Right lung (tissue), 5 donors: ENCODE results near the gene CLVS2. TPM values are rescaled to one million over a fixed set of nuclear protein-coding genes. Genes with fewer than 3 reads are reported as not detected.

Experiments used
- DNase-seq, 2 donors: peaks; one replicate each; pipeline ENCODE4 v3.0.0-alpha.2; 2013
- polyA plus RNA-seq, 5 donors: library from polyadenylated mRNA; unstranded; fragments of 120-200 nt; gene quantifications; one replicate each; pipeline versions ENCODE4 v1.2.1 to v1.2.3, GENCODE V29; 2013; ENCODE audit warnings: inconsistent platforms in 1 of 5, low replicate concordance in 1 of 5; ENCODE audit not compliant: insufficient read length in 5 of 5, insufficient read depth in 1 of 5

CLVS2 gene
- polyA plus RNA-seq, 5 donors = 0.07 to 0.46 (median 0.34) TPM

DNA sequence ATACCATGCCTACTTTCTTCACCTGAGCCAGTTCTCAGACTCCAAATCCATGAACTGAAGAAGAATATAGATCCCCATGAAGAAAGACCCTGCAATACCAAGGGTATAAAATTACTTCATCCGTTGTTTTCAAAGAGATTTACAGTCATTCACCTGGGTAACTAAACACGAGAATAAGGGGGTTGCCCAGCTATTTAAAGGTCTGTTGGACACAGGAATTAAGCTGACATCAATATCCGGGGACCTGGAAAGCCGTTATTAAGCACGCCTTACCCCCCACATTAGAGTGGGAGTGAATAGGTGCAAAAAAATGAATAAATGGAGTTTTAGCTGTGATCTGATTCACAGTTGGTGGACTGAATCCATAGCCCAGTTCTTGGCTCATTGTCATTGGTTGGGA lies 28.9 kb downstream of the CLVS2 start:
- no peak for DNase-seq

GRCh38 chr6:123027408-123027807 lies 31.4 kb downstream of the CLVS2 start:
- no peak for DNase-seq

- no peak for DNase-seq
Observed at GRCh38 chr6:123028263-123028662, 32.2 kb downstream of the CLVS2 start.

DNA sequence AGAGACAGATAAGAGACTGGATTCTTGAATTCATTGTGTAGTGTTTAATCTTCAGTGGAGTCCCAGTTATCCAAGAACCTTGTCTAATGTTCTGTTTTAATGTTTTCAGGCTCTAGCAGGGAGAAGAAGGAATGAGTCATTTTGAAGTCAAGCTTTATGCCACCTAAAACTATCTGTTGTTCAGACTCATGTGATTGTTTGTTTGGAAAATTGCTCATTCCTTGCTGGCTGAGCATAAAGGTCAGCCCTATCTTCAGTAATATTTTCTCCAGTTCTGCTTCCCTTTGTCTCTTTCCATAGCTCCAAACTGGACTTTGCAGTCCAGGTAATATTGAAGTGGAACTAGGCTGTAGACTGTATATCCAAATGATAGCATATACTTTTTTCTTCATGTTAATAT lies 34.2 kb downstream of the CLVS2 start:
- no peak for DNase-seq

GRCh38 chr6:123036648-123037047 lies 40.6 kb downstream of the CLVS2 start:
- no peak for DNase-seq

GRCh38 chr6:123039431-123039830 lies 43.4 kb downstream of the CLVS2 start:
- DNase-seq = no peak

DNA sequence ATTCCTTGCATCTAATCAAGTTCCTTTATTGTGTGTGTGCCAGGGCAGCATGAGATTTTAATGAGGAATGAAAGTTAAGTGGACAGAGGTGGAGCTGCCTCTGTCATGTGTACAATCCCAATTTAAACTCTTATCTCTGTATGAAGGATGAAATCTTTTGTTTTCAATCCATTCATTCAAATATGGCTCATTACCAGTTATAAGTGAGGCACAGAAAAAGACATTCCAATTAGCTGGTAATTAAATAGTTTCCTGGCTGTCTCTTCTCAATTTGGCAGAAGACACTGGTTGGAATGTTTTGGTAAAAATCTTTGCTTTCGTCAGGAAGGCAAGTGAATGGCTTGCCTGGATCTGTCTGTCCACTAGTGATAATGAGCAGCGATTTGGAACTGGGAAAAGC lies 46.4 kb downstream of the CLVS2 start:
- DNase-seq = no peak

DNA sequence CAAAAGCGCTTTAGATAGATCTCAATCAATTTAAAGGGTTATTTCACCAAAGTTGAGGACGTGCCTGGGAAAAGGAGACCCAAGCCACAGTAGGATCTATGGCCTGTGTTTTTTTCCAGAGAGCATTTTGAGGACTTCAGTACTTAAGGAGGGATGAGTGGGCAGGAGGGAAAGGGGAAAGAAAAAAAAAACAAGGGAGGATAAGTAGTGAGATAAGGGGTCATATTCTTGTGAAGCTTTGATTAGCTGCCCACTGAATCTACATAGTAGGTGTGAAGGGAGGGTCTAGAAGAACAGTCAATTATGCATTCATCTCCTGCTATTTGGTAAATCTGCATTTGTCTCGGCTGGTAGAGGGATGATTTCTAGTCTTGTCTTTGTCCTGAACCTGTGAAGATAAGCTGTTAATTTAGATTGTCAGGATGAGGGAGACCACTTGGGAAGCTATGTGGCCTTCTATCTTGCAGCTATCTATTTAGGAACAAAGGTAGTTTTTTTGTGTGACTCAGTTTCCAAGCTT lies 48.4 kb downstream of the CLVS2 start:
- no peak for DNase-seq

DNA sequence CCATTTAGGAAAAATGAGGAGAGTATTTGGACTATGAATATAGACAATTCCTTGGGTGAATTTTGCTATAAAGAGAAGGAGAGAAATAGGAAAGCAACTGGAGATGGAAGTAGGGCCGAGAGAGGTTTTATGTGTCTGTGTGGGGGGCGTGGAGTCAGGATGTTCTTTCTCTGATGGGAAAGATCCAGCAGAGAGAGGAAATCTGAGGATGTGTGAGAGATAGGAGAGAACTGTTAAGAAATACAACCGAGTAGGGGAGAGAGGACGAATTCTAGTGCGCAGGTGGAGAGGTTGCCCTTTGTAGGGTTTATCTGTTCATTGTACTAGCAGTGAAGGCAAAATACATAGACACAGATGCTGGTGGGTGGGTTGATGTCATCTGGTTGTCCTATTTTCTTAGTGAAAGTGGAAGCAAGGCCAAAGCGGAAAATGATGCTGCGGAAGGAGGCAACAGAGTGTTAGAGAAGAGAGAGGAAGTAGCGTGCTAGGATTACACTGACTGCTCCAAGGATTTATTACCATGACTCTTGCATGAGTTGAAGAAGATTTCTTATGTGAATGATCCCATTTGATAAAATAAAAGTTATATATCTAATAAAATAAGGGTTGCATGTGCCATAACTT lies 57.7 kb downstream of the CLVS2 start:
- DNase-seq = no peak

GRCh38 chr6:123055256-123055655 lies 59.2 kb downstream of the CLVS2 start:
- DNase-seq = no peak

GRCh38 chr6:123062670-123063069 lies 66.6 kb downstream of the CLVS2 start:
- no peak for DNase-seq

GRCh38 chr6:123064038-123064437 lies 68.0 kb downstream of the CLVS2 start:
- no peak for DNase-seq

- no peak for DNase-seq
Observed at GRCh38 chr6:123074616-123075015, 78.6 kb downstream of the CLVS2 start.

DNA sequence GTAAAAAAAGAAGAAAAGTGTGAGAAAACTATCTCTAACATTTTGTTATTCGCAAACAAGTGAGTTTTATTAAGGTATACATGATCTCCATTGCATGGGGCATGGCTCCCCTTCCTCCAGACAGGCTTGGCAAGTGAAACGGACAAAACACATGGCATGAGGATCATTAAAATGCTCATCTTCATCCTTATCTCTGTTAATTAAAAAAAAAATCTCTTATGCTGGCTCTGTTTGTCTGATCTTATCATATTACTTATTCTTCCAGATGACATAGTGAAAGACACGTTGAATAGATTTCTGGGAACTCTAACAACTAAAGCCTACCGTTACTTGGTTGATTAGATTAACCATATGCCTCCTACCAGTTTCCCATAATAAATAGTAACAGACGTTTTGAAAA lies 89.4 kb downstream of the CLVS2 start:
- no peak for DNase-seq

DNA sequence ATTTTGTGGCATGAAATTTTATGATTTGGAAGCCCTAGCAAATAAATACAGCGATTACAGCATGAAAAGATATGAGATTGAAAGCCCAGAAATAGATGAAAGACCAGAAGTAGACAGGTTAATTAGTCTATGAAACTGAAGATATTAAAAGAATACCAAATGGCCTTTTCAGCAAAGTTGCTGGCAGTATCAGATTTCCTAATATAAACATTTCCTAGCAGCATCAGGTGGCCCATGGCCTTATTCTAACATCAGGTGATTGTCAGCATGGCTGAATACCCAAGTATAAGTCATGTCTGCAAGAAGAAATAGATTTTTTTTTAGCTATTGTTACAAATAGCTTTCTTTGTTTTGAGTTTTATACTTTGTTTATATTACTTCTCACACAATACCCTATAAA lies 93.2 kb downstream of the CLVS2 start:
- DNase-seq = no peak

- no peak for DNase-seq
Observed at GRCh38 chr6:123091091-123091895, 95.3 kb downstream of the CLVS2 start.

DNA sequence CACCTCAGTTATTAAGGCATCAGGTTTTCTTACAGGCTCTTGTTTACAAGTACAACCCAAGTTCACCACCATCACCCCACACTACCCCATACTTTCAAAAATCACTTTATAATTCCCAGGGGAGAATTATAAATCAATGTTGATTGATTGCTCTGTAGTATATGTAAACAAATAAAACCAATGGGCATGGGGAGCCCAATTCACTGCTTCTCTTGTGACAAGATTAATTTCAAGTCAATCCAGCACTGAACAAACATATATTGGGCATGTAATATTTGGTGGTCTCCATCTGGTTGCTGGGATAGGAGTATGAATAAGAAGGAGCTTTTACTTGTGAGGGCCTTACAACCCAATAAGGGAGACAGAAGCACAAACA lies 95.8 kb downstream of the CLVS2 start:
- no peak for DNase-seq

DNA sequence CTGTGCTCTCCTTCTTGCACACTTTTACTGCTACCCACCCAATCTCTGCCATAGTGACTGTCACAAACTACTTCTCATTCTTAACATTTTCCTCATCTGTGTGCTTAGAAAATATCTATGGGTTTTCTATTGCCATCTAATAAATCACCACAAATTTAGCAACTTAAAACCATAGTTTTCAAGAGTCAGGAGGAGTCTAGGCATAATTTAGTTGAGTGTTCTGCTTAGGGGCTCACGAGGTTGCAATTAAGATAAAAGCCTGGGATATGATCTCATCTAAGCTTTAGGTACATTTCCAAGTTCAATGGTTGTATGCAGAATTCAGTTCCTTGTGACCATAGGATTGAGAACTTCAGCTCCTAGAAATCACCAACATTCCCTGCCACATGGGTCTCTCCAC lies 98.8 kb downstream of the CLVS2 start:
- DNase-seq = no peak

GRCh38 chr6:123105561-123105960 lies 109.5 kb downstream of the CLVS2 start:
- DNase-seq = no peak

DNA sequence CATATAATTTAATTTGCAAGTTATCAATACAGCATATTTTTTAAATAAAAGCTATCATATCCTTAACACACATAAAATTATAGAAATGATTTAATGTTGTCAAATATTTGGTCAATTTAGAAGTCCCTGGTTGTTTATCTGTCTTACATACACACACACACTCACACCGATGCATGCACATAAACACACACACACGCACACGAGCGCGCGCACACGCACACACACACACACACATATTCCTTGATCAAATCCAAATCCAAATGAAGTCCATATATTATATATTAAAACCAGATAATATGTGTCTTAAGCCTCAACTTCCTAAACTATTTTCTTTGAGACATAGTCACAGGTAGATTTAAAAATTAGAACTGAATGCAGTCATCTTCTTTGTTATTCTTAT lies 120.3 kb downstream of the CLVS2 start:
- DNase-seq = no peak

DNA sequence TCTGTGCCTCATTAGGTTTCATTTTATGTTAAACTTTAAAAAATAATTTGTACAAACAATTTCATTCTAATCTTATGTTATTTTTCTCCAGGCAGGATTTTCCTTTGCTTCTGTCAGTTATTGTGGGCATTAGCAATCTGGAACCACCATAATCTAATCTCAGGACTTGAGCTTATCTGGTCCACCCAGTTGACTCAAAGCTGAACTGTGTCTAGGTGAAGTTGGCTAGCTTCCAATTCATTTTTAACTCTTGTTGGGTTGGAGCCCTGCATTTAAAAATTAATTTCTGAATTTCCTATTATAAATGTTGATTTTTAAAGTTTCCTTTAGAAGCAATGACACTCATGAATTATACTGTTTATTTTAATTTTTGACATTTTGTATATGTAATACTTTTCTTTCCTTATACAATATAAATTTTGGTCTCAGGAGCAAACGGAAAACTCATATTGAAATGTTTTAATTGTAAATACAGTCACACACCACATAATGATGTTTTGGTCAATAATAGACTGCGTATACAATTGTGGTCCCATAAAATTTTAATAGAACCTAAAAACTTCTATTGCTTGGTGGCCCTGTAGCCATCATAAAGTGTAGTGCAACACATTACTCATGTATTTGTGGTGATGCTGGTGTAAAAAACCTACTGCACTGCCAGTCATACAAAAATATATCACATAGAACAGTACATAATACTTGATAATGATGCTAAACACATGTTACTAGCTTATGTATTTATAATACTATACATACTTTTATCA lies 121.3 kb downstream of the CLVS2 start:
- DNase-seq = no peak

- DNase-seq = no peak
Observed at GRCh38 chr6:123118811-123119210, 122.8 kb downstream of the CLVS2 start.
